Measurements from ENCODE around the gene WNT8B. TPM values are rescaled to one million over a fixed set of nuclear protein-coding genes. Genes with fewer than 3 reads are reported as not detected.

The WNT8B gene
- total and polyA plus RNA-seq, 2 of the 13 experiments (the other 11 are each of a cell fraction or from before 2014, with no cell fraction given) = 0.07 to 0.20 TPM

DNA sequence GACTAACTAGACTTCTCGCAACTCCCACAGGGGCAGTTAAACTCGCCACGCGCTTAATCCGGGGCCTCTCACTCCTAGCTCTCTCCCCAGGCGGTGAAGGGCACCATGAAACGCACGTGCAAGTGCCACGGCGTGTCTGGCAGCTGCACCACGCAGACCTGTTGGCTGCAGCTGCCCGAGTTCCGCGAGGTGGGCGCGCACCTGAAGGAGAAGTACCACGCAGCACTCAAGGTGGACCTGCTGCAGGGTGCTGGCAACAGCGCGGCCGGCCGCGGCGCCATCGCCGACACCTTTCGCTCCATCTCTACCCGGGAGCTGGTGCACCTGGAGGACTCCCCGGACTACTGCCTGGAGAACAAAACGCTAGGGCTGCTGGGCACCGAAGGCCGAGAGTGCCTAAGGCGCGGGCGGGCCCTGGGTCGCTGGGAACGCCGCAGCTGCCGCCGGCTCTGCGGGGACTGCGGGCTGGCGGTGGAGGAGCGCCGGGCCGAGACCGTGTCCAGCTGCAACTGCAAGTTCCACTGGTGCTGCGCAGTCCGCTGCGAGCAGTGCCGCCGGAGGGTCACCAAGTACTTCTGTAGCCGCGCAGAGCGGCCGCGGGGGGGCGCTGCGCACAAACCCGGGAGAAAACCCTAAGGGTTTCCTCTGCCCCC, 19.5 kb downstream of the WNT8B start (continued):
- TF ChIP-seq ARID4A (CRISPR knock-in tag; IDR thresholded peaks at IDR 0.05; ENCODE audit: borderline replicate concordance) = peak; percentile 69
- TF ChIP-seq ZNF432 (CRISPR knock-in tag; IDR thresholded peaks at IDR 0.05; ENCODE audit: borderline replicate concordance) = no peak
- TF ChIP-seq HNRNPH1 (optimal IDR thresholded peaks at IDR 0.05; ENCODE audit: low read depth, low read length) = no peak
- TF ChIP-seq FOXO1 (CRISPR knock-in tag; IDR thresholded peaks at IDR 0.05) = peak; percentile 37; the same call in 1 of the 2 replicates
- TF ChIP-seq ZSCAN5A (CRISPR knock-in tag; IDR thresholded peaks at IDR 0.05; ENCODE audit: borderline replicate concordance) = 0 out of 2 replicates have a peak, but pooled peaks have one; percentile 34
- TF ChIP-seq GRHL1 (CRISPR knock-in tag; conservative IDR thresholded peaks at IDR 0.05) = no peak
- 0 out of 2 replicates have a peak, but pooled peaks have one; percentile 58 for TF ChIP-seq ZNF839 (CRISPR knock-in tag; IDR thresholded peaks at IDR 0.05; ENCODE audit: borderline replicate concordance)
- TF ChIP-seq TAF1 (CRISPR knock-in tag; IDR thresholded peaks at IDR 0.05) = peak; percentile 14; the same call in 1 of the 2 replicates
- TF ChIP-seq MTF2 (CRISPR knock-in tag; IDR thresholded peaks at IDR 0.05; ENCODE audit: borderline replicate concordance) = 0 out of 2 replicates have a peak, but pooled peaks have one; percentile 73
- peak; percentile 54; the same call in 1 of the 2 replicates for TF ChIP-seq ZFY (CRISPR knock-in tag; IDR thresholded peaks at IDR 0.05)
- TF ChIP-seq RAD21 (CRISPR knock-in tag; IDR thresholded peaks at IDR 0.05) = peak; percentile 64
- TF ChIP-seq, protein P1, sequence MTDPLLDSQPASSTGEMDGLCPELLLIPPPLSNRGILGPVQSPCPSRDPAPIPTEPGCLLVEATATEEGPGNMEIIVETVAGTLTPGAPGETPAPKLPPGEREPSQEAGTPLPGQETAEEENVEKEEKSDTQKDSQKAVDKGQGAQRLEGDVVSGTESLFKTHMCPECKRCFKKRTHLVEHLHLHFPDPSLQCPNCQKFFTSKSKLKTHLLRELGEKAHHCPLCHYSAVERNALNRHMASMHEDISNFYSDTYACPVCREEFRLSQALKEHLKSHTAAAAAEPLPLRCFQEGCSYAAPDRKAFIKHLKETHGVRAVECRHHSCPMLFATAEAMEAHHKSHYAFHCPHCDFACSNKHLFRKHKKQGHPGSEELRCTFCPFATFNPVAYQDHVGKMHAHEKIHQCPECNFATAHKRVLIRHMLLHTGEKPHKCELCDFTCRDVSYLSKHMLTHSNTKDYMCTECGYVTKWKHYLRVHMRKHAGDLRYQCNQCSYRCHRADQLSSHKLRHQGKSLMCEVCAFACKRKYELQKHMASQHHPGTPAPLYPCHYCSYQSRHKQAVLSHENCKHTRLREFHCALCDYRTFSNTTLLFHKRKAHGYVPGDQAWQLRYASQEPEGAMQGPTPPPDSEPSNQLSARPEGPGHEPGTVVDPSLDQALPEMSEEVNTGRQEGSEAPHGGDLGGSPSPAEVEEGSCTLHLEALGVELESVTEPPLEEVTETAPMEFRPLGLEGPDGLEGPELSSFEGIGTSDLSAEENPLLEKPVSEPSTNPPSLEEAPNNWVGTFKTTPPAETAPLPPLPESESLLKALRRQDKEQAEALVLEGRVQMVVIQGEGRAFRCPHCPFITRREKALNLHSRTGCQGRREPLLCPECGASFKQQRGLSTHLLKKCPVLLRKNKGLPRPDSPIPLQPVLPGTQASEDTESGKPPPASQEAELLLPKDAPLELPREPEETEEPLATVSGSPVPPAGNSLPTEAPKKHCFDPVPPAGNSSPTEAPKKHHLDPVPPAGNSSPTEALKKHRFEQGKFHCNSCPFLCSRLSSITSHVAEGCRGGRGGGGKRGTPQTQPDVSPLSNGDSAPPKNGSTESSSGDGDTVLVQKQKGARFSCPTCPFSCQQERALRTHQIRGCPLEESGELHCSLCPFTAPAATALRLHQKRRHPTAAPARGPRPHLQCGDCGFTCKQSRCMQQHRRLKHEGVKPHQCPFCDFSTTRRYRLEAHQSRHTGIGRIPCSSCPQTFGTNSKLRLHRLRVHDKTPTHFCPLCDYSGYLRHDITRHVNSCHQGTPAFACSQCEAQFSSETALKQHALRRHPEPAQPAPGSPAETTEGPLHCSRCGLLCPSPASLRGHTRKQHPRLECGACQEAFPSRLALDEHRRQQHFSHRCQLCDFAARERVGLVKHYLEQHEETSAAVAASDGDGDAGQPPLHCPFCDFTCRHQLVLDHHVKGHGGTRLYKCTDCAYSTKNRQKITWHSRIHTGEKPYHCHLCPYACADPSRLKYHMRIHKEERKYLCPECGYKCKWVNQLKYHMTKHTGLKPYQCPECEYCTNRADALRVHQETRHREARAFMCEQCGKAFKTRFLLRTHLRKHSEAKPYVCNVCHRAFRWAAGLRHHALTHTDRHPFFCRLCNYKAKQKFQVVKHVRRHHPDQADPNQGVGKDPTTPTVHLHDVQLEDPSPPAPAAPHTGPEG (CRISPR knock-in tag; IDR thresholded peaks at IDR 0.05) = peak; percentile 76; the same call in 1 of the 2 replicates
- TF ChIP-seq AGO1 (IDR thresholded peaks at IDR 0.05; ENCODE audit: low read depth, low read length, poor library complexity, severe bottlenecking) = peak; percentile 42
- TF ChIP-seq NFYC (CRISPR knock-in tag; IDR thresholded peaks at IDR 0.05) = 0 out of 2 replicates have a peak, but pooled peaks have one; percentile 14
- 0 out of 2 replicates have a peak, but pooled peaks have one; percentile 27 for TF ChIP-seq ZNF678 (CRISPR knock-in tag; IDR thresholded peaks at IDR 0.05)

Measured in HepG2 (cell line).